ENCODE results near the gene TEX51.

Gene TEX51

DNA sequence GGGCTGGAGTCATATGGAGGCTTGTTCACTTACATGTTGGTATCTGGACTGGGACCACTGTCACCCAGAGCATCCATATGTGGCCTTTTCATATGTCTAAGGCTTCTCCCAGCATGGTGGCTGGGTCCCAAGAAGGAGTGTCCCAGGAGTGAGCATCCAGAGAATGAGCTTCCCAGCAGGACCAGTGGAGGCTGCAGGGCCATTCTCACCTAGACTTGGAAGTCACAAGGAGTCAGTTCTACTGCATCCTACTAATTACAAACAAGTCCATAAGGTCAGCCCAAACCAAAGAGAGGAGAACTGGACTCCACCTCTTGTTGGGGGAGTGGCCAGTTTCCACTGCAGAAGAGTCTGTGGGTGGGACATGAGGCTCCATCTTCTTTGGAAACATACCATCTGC lies 5.1 kb upstream of the TEX51 start:
- no peak for DNase-seq (ENCODE audit: low spot score)

DNA sequence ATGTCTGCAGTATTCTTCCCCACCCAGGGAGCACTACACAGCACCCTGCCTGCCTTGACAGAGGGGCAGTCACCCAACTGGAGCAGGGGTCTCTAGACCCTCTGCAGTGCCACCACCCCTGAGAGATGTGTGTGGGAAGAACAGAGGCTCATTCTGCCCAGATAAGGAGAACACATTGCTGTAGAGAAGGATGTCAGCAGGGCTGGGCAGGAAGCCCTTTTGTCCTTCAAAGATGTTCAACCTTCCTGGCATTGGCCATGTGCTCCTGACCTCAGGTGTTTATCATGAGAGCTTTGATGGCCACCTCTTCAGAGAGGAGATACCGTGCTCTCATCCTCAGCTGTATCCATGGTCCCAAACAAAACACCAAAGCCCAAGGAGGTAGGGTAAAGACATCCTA lies 4.6 kb upstream of the TEX51 start:
- DNase-seq (ENCODE audit: low spot score) = no peak

- no peak for DNase-seq (ENCODE audit: low spot score)
Observed at GRCh38 chr2:126894585-126895182, 4.0 kb upstream of the TEX51 start.

DNA sequence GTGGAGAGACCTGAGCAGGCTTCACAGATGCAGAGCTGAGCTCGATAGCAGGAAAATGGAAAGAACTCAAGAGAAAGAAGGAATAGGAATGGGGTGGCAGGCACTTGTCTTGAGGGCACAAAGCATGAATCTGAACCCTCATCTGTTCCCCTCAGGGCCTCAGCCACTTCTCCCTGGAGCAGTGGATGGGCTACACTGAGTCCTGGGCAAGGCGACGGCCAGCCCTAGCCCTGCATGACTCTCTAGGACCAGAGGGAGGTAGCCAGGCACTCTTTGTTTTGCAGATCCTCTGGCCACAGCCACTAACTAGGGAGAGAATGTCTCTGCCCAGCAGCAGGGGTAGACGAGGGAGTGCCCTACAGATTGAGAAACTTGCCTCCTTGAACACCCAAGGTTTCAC lies 3.4 kb upstream of the TEX51 start:
- DNase-seq (ENCODE audit: low spot score) = no peak

DNA sequence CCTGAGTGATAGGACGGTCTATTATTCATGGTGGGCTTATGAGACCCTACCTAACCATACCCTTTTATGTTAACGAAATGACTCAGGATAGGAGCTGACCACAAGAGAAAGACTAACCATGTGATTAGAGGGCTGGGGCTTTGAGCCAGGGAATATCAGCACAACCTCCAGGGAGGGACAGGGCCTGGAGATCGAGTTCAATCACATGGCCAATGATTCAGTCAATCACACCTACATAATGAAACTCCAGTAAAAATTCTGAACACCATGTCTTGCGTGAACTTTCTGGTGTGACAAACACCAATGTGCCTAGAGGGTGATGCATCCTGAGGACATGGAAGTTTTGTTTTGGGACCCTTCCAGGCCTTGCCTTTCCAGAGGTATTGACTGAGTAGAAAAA lies 2.2 kb upstream of the TEX51 start:
- no peak for DNase-seq (ENCODE audit: low spot score)

GRCh38 chr2:126899616-126900185 lies 1.0 kb downstream of the TEX51 start:
- DNase-seq (ENCODE audit: low spot score) = no peak

- no peak for DNase-seq (ENCODE audit: low spot score)
Observed at GRCh38 chr2:126900646-126901319, 2.1 kb downstream of the TEX51 start.

DNA sequence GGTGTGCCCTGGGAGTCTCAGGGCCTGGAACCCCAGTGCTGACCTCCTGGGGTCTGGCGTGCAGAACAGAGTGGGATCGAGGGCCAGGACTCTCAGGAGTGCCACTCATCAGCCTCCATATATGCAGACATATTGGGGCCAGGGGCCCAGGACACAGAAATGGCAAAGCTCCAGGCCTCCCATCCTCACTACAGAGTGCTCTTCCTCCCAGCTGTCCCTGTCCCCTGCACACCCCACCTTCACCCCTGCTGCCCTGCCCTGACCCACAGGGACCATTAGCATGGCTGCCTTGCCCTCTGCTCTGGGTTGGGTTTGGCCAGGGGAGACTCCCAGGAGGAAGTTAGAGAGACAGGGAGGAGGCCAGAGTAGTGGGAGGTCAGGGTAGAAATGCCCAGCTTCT lies 2.8 kb downstream of the TEX51 start:
- DNase-seq (ENCODE audit: low spot score) = no peak

GRCh38 chr2:126902152-126902835 lies 3.6 kb downstream of the TEX51 start:
- no peak for DNase-seq (ENCODE audit: low spot score)

DNA sequence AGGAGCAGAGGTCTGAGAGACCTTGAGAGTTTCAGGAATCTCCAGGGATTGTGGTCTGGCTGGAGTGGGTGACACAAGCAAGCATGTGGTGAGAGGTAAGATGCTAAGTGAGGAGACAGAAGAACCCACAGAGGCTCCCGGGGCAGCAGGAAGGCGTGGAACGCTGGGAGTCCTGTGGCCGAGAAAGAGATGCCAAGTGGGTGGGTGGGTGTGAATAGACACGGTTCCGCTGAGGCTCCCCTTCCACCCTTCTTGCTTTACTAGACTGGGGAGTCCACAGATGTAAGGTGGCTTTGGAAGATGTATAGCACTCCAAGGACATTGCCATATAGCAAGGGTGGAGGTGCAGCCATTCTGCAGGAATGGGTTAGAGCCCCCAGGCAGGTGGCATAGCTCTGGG lies 4.2 kb downstream of the TEX51 start:
- no peak for DNase-seq (ENCODE audit: low spot score)

GRCh38 chr2:126905991-126906390 lies 7.3 kb downstream of the TEX51 start:
- DNase-seq (ENCODE audit: low spot score) = no peak

DNA sequence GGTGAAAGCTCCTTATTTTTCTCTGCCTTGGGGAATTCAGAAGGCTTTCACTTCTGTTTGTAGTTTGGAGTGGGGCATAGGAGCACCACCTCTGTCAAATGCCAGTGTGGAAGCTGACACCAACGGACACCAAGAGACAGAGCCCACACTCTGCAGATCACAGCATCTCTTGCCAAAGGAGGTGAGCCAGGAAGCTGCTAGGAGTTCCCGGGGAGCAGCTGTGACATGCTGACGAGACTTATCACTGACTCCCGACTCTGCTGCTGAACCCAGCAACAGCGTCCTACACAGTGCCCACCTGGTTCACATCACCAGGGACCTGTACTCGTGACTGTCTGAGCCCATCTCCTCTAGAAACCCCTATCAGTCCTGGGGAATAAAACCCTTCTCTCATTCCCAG lies 8.1 kb downstream of the TEX51 start:
- DNase-seq (ENCODE audit: low spot score) = no peak

GRCh38 chr2:126907671-126908070 lies 9.0 kb downstream of the TEX51 start:
- DNase-seq (ENCODE audit: low spot score) = no peak

GRCh38 chr2:126908721-126909177 lies 10.1 kb downstream of the TEX51 start:
- no peak for DNase-seq (ENCODE audit: low spot score)

DNA sequence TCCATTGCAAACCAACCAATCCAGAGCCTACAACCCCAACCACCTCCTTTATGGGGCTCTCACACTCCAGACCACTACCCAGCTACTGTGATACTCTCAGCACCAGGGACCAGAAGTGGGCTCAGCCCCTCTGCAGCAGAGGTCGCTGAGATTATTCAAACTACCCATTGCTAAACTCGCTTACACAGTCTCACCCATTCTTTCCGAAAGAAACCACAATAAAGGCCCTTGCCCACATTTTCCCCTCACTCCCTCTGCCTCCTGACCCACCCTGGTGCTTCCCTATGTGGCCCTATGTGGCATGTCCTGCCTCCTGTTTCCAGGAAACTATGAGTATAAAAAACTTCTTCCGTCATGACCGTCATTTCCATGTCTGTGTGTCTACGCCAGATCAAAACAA lies 10.7 kb downstream of the TEX51 start:
- no peak for DNase-seq (ENCODE audit: low spot score)

DNA sequence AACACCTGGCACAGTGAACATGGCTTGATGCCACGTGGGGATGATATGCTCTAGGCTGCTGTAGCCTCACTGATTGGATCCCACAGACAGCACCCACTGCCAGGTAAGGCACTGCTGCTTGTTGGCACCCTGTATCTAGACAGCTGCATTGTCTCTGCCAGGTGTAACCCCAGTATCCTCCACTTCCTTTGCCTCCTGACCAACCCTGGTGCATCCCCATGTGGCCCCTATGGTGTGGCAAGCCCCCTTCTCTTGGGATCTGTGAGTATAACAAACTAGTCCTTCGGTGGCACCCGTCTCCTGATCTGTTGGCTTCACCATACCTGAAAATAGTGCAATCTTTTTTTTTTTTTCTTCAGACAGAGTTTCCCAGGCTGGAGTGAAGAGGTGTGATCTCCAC lies 11.1 kb downstream of the TEX51 start:
- DNase-seq (ENCODE audit: low spot score) = no peak

DNA sequence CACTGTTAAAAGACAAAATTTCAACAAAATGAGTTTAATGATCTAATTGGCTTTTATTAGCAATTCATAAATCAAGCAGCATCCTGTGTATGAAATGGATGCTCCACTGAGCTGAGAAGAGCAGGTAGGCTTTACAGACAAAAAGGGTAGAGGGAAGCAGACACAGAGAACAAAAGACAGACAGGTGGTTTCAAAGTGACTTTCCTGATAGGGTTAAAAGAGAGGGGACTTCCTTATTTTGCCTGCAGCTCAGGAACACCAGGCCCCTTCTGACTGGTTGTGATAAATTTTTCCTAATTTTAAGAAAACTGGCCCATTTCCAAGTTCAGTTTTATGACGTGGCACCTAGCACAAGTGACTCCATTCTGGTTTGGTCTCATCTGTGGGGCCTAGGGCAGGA lies 11.9 kb downstream of the TEX51 start:
- DNase-seq (ENCODE audit: low spot score) = no peak

DNA sequence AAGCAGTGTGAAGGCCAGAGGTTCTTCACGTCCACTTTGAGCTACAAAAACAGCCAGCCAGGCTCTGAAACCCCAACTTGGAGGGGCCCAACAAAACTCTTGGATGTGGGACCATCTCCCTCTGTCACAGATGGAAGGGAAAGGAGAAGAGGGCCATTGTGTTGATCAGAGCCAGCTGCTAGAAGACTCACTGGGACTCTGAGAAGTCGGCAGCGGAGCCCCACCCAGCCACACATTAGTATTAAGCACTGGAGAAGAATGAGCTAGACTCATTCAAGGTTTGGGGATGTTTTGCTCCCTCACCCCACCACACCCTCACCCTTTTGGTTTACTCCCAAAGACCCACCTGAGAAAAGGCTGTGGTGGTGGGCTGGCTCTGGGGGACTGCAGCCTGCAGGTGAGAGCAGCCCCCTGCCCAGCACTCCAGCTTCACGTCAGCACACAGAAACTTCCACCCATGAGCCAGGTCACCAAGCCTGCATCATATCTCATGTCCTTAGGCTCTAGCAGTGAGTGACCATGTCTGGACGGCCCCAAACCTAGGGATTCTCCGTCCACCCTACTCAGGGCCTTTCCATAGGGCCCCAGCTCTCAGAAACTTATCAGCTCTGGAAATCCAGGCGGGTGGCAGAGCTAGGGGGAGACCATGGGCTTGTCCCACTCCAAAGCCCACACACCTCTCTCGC lies 12.6 kb downstream of the TEX51 start:
- no peak for DNase-seq (ENCODE audit: low spot score)

- no peak for DNase-seq (ENCODE audit: low spot score)
Observed at GRCh38 chr2:126912201-126912600, 13.5 kb downstream of the TEX51 start.

DNA sequence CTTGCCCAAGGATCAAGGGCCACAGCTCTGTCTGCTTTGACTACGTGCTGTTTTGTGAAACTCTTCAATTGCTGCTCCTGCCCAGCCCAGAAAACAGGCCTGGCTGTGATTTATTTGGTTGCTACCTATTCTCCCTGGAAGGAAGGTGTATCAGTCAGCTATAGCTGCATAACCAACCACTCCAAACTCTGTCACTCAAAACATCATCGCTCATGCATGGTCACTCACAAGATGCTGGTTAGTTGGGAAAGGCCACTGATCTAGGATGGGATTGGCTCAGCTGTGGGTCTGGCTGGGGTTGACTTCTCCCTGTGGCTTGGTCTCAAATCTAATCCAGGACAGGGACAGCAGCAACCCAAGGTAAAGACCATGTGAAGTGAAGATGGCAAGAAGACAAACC lies 14.6 kb downstream of the TEX51 start:
- DNase-seq (ENCODE audit: low spot score) = no peak

DNA sequence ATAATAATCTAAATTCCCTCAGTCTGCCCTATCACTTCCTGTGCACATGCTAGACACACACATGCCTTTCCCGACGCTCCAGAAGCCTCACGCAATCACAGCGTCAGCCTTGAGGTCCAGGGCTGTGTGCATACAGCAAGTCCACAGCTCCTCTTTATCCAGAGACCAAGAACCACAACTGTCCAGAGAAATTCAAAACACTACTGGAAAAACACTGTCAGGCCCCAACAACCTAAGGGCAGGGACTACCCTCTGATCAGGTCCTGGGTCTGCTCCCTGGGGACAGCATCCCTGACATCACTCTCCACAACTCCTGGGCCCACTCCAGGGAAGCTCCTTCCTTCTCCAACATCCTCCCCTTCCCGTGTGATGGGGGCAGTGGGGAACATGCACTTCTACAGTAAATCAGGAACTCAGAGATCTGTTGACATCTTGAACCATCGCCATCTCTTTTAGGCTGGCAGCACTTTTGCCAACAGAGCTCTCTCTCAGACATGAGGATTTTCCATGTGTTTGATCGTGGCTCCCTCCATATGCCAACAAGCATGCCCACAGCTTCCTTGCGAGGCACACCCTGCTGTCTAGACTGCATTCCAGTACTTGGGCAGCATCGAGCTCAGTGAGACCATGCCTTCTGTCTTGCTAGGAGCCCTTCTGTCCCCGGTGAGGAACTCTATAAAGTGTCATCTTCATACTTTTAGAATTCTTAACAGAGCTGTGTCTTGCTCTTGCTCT lies 15.4 kb downstream of the TEX51 start:
- no peak for DNase-seq (ENCODE audit: low spot score)
